GM18505 (cell line): ENCODE results near the gene ZNF501.
A peak's percentile ranks its signal among the peaks of the same experiment; 100 is the strongest.

Experiments used
- ATAC-seq: cut with Tn5 transposase; IDR thresholded peaks from one replicate; pipeline ENCODE4 v1.9.1; 2021; ENCODE audit not compliant: unreplicated experiment
- POLR2A ChIP-seq: IDR thresholded peaks from 4 replicates; pipeline ENCODE4 v1.6.1; 2011; ENCODE audit warnings: borderline replicate concordance; ENCODE audit not compliant: insufficient read depth, insufficient read length; ENCODE audit errors: extremely low read depth

The ZNF501 gene

DNA sequence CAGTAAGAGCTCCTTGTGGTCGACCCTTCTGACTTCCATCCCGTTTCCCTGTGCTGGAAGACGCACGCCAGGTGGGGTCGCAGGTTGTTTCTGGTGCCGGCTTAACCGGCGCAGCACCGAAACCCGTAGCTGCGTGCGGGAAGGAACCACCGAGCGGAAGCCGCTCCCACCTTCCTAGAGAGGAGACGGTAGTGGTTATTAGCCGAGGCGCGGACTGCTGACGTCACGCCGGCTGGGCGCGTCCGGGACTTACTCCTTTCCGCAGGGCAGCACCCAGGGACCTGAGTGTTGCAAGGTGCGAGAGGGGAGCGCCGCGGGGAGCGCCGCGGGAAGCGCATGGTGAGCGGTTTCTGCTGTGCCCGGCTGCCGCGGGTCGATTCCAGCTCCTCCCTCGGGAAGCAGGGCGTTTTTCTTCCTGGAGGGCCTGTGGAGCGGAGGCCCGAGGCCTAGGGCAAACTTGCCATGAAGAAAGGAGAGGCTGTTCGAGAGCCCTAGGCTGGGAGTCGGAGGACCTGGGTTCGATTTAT lies at the start of gene ZNF501:
Gene ZNF501, plus strand, starts transcription at position 252 of the 527 bp plus-strand sequence. CDS start 4,787 bp downstream, outside the sequence.
- ATAC-seq = peak; percentile 90
- TF ChIP-seq POLR2A = peak; percentile 50

DNA sequence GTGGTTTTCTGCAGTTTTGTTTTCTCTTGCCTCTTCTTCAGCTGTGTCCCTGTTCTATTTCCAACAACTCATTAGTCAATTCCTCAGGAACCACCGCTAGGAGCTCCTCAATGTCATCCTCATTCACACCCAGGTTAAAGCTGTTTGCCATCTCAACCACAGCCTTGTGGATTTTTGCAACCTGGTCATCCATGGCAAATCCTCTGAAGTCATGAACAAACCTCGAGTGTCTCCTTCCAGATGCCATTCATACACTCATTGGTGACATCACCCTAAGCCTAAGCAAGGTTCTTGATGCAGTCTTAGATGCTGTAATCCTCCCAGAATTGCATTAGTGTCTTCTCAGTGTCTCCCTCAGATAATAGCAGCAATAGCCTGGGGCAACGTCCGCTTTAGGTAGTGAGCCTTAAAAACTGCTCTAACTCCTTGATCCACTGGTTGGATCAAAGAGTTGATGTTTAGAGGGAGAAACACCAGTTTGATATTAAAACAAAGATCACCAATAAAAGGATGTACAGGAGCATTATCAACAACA lies 48.4 kb upstream of the ZNF501 start:
- TF ChIP-seq POLR2A = no peak
- no peak for ATAC-seq

DNA sequence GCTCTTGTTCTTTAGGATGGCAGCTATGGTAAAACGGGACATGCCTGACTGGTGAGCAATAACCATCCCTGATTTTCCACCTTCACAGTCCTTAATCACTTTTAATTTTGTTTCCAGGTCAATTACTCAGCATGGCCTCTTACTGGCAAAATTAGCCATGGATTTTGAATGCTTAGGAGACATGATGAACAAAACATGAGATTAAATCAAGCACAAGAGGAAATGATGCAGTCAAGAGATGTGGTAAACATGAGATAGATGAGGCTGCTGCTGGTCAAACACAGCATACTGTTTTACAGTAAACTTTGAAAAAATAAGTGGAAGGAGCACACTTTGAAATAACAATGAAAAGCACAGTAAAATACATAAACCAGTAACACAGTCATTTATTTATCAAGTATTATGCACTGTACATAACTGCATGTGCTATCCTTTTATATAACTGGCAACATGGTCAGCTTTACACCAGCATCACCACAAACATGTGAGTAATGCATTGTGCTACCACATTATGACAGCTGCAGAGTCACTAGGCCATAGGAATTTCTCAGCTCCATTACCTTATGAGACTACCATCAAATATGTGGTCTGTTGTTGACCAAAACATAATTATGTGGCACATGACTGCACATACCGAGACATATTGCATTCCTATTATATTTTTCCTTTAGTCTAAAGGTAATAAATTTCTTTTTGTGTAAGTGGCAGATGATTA lies 47.1 kb upstream of the ZNF501 start:
- TF ChIP-seq POLR2A = no peak
- no peak for ATAC-seq

DNA sequence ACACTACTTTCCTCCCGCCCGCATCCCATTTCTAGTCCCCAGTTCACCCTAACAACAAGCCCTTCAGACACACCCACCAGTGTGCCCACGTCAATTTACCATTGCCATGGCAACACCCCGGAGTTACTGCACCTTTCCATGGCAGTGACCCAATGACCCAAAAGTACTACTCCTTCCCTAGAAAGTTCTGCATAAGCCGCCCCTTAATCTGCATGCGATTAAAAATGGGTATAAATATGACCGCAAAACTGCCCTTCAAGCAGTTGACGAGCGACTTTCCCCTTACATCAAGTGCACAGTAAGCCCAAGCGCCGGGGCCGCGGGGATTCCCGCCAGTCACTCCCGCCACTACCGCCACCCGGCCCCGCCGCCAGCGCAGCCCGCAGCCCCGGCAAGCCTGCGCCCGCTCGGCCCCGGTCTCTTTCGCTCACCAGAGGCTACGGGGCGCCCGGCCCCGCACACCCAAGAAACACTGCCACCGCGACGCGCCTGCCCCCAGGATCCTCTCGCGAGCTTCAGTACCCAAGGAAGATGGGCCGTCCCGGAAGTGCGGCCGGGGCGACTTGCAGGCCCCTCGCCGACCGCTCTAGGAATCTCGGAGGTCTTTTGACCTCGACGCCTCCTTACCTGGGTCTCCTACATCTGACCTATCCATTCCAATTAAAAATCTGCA lies 44.2 kb upstream of the ZNF501 start:
- TF ChIP-seq POLR2A = peak; percentile 39
- peak; percentile 80 for ATAC-seq

DNA sequence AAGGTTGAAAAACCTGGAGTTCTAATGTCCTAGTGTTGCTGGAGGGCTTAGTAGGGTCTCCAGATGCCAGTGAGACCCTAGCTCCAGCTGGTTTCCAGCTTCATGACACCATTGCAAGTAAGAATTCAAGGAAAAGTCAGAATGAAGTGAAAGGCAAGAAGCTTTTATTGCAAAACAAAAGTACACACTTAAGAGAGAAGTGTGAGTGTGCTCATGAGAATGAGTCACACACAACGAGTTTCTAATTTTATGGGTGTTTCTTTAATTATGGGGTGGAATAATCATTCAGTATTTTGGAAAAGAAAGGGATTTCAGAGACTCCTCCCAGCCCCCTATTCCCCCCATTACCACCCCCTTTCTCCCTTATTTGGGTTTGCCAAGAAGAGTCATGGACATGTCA lies 41.5 kb upstream of the ZNF501 start:
- no peak for ATAC-seq
- TF ChIP-seq POLR2A = no peak

DNA sequence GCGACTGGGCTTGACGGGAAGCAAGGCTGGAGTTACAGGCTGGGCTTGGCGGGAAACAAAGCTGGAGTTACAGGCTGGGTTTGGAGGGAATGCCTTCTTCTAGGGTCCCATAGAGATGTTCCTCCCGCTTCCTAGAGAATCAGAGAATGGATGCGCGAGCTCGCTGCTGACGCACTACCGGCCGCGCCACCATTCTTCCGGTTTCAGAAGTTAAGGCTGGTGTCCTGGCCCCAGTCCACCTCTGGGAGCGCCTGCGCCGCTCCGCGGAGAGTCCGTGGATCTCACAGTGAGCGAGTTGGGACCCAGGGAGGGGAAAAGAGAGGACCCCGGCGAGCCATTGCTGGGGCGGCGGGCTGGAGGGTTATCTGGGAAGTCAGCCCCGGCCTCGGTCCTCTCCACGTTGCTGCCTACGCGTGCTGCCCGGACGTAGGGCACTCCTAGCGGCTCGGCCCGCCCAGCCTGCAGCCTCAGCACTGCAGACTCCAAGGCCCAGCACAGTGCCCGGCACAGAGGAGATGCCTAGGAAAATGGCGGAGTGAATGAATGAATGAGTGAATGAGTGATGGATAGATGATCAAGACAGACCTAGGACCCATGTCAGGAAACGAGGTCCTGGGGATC lies 16.9 kb upstream of the ZNF501 start, which contains the start of gene ZNF502:
Gene ZNF502, plus strand, starts transcription at position 206 of the 621 bp plus-strand sequence. CDS start 7,602 bp downstream, outside the sequence.
- TF ChIP-seq POLR2A = no peak
- no peak for ATAC-seq

DNA sequence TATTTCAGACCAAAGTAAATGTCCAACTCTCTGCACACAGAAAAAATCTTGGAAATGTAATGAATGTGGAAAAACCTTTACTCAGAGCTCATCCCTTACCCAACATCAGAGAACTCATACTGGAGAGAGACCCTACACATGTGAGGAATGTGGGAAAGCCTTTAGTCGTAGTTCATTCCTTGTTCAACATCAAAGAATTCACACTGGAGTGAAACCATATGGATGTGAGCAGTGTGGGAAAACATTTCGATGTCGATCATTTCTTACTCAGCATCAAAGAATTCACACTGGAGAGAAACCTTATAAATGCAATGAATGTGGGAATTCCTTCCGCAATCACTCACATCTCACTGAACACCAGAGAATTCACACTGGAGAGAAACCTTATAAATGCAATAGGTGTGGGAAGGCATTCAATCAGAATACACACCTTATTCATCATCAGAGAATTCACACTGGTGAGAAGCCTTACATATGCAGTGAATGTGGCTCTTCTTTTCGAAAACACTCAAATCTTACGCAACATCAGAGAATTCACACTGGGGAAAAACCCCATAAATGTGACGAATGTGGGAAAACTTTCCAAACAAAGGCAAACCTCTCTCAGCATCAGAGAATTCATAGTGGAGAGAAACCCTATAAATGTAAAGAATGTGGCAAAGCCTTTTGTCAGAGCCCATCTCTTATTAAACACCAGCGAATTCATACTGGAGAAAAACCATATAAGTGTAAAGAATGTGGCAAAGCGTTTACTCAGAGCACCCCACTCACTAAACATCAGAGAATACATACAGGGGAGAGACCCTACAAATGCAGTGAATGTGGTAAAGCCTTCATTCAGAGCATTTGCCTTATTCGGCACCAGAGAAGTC lies 8.0 kb upstream of the ZNF501 start:
- no peak for TF ChIP-seq POLR2A
- ATAC-seq = no peak

DNA sequence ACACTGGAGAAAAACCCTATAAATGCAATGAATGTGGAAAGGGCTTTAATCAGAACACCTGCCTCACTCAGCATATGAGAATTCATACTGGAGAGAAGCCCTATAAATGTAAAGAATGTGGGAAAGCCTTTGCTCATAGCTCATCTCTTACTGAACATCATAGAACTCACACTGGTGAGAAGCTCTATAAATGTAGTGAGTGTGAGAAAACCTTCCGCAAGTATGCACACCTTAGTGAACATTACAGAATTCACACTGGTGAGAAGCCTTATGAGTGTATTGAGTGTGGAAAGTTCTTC lies 7.4 kb upstream of the ZNF501 start:
- no peak for TF ChIP-seq POLR2A
- no peak for ATAC-seq

DNA sequence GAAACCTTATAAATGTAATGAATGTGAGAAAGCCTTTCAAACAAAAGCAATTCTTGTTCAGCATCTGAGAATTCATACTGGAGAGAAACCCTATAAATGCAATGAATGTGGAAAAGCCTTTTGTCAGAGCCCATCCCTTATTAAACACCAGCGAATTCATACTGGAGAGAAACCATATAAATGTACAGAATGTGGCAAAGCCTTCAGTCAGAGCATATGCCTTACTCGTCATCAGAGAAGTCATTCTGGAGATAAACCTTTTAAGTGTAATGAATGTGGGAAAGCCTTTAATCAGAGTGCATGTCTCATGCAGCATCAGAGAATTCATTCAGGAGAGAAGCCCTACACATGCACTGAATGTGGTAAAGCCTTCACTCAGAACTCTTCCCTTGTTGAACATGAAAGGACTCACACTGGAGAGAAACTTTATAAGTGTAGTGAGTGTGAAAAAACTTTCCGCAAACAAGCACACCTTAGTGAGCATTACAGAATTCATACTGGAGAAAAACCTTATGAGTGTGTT lies 5.3 kb downstream of the ZNF501 start:
- no peak for TF ChIP-seq POLR2A
- no peak for ATAC-seq

DNA sequence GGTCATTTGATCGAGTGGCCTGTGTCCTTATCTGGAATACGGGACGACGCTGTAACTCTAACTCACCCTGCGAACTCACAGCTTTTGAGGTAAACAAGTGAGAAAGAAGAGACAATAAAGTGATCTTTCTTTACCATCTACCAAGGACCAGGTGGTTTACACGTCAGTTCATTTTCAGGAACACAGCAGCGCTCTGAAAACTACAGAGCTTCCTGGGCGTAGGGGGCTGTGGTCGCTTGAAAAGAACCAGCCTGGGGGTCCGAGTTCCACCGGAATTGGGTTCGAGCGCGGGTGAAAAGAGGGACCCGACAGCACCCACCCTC lies 31.6 kb downstream of the ZNF501 start:
- TF ChIP-seq POLR2A = no peak
- ATAC-seq = no peak

DNA sequence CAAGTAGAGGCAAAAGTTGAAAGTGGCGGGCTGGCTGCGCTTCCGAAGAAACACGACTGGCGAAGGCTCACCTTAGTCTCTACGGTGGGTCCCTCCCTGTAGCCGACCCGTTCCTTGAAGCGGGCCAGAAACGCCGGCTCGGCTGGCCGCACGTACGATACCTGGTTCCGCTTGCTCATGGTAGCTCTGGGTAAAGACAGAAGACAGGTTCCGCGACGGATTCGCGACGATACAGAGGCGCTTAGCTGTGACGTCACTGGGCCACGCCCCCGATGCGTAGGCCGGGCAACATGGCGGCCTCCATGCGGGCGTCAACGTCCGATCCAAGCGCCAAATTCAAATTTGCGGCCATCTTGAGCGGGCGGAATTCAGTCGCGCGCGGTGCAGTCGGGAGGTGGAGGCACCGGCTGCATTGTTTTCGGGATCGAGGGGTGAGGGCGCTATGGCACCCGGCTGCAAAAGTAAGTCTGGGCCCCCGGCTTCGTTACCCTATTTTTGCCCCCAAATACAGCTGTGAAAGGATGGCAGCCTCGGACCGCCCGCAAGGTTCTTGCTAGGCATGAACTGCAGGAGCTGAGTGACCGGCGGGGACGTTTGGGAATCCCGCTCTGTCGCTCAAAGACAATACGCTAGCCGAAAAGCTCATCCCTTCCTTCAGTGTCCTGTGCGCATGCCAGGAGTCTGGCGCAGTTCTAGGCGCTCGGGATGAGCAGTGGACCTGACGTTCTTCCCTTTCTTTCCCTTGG lies 32.2 kb downstream of the ZNF501 start, which contains the start of the genes KIAA1143 and KIF15:
Gene KIAA1143, minus strand, starts transcription at position 196 of the 746 bp plus-strand sequence. Its CDS starts 17 bp downstream, at position 179.
Gene KIF15, plus strand, starts transcription at position 371 of the 746 bp plus-strand sequence. Its CDS starts 72 bp downstream, at position 443.
- ATAC-seq = peak; percentile 95
- TF ChIP-seq POLR2A = peak; percentile 84
